ENCODE results near the gene AKAP7. TPM values are rescaled to one million over a fixed set of nuclear protein-coding genes. Genes with fewer than 3 reads are reported as not detected.

Gene AKAP7
- total and polyA plus RNA-seq, 8 donors, result 20.5 to 82.0 (median 25.9) TPM

- no peaks in the 10 kb centered on the region for H3K36me3 ChIP-seq
- H3K27me3 ChIP-seq, result no peaks in the 10 kb centered on the region
- H3K27ac ChIP-seq, result no peak overlapping the region
- H3K9me3 ChIP-seq, result no peaks in the 10 kb centered on the region
- 66 to 85% methylated on average over 1 of the region's 1 CpG for WGBS, 2 donors
- ATAC-seq, result no peak
- intact Hi-C loops (cut with DNase I), result loop anchor here in 2 of 3 donors (5.0 to 10.0 kb wide), 2 partner anchors 228 to 241 kb away; no protein-coding TSS in a partner anchor
- DNase-seq, result no peak
- no peaks in the 10 kb centered on the region for H3K4me1 ChIP-seq
- TF ChIP-seq, protein P1, sequence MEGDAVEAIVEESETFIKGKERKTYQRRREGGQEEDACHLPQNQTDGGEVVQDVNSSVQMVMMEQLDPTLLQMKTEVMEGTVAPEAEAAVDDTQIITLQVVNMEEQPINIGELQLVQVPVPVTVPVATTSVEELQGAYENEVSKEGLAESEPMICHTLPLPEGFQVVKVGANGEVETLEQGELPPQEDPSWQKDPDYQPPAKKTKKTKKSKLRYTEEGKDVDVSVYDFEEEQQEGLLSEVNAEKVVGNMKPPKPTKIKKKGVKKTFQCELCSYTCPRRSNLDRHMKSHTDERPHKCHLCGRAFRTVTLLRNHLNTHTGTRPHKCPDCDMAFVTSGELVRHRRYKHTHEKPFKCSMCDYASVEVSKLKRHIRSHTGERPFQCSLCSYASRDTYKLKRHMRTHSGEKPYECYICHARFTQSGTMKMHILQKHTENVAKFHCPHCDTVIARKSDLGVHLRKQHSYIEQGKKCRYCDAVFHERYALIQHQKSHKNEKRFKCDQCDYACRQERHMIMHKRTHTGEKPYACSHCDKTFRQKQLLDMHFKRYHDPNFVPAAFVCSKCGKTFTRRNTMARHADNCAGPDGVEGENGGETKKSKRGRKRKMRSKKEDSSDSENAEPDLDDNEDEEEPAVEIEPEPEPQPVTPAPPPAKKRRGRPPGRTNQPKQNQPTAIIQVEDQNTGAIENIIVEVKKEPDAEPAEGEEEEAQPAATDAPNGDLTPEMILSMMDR (IDR thresholded peaks at IDR 0.05), result no peak
- H3K4me3 ChIP-seq, result no peak overlapping the region
- no peak for FAIRE-seq
Measured at GRCh38 chr6:131115651-131116050, 19.6 kb upstream of the AKAP7 start.

GRCh38 chr6:131116321-131116720 is 18.9 kb upstream of the AKAP7 start:
- TF ChIP-seq, protein P1 (IDR thresholded peaks at IDR 0.05), result no peak
- Histone ChIP-seq H3K4me3 (no peak overlapping the region), H3K9me3 (no peaks in the 10 kb centered on the region), H3K36me3 (no peaks in the 10 kb centered on the region), H3K27me3 (no peaks in the 10 kb centered on the region), H3K4me1 (no peaks in the 10 kb centered on the region), H3K27ac (no peak overlapping the region)
- FAIRE-seq (no peak), DNase-seq (no peak), ATAC-seq (no peak)
- 42 to 58% methylated on average over 2 of the region's 2 CpGs for WGBS, 2 donors
- intact Hi-C loops (cut with DNase I), result loop anchor here in 2 of 3 donors (5.0 to 10.0 kb wide), 2 partner anchors 229 to 242 kb away; no protein-coding TSS in a partner anchor

DNA sequence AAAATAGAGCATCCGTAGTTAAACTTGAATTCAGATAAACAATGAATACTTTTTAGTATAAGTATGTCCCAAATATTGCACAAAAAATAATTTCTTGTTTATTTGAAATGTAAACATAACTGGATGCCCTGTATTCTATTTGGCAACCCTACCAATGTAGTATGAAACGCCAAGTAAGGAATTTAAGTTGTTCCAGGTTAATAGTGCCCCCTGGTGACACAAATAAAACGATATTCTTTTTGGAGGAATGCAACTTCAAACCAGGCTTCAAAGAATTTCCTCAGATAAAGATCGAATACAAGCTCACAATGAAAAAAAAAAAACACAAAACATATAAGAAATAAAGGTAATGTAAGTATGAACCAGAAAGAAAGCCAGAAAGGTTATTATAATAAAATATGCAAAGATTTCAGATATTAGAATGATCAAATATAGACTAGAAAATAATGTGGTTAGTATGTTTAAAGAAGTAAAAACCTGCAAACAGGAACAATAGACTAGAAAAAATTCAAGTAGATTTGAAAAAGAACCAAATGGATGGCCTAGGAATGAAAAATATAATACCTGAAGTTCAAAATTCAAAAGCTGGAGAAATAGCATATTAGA is 18.4 kb upstream of the AKAP7 start:
- TF ChIP-seq, protein P1 (IDR thresholded peaks at IDR 0.05), result peak; percentile 15 to 31 (median 24)
- FAIRE-seq, result peak; percentile 94
- no peaks in the 10 kb centered on the region for H3K36me3 ChIP-seq
- WGBS, 2 donors, result 18 to 26% methylated on average over 4 of the region's 4 CpGs
- ATAC-seq, result peak in 3 of 4 donors; percentile 76 to 83 (median 83)
- intact Hi-C loops (cut with DNase I), result loop anchor here in 2 of 3 donors (5.0 to 10.0 kb wide), 2 partner anchors 230 to 242 kb away; no protein-coding TSS in a partner anchor
- no peak overlapping the region for H3K27ac ChIP-seq
- H3K9me3 ChIP-seq, result no peaks in the 10 kb centered on the region
- DNase-seq, result no peak
- no peaks in the 10 kb centered on the region for H3K4me1 ChIP-seq
- H3K4me3 ChIP-seq, result no peak overlapping the region
- no peaks in the 10 kb centered on the region for H3K27me3 ChIP-seq

- ATAC-seq, result peak in 1 of 4 donors; percentile 36
- H3K27ac ChIP-seq, result no peak overlapping the region
- H3K9me3 ChIP-seq, result no peaks in the 10 kb centered on the region
- intact Hi-C loops (cut with DNase I), result loop anchor here in 2 of 3 donors (5.0 to 10.0 kb wide), 2 partner anchors 231 to 243 kb away; no protein-coding TSS in a partner anchor
- no peaks in the 10 kb centered on the region for H3K36me3 ChIP-seq
- TF ChIP-seq, protein P1 (IDR thresholded peaks at IDR 0.05), result no peak
- no peak for FAIRE-seq
- H3K27me3 ChIP-seq, result no peaks in the 10 kb centered on the region
- no peak overlapping the region for H3K4me3 ChIP-seq
- WGBS, 2 donors, result 71 to 85% methylated on average over 3 of the region's 3 CpGs
- no peaks in the 10 kb centered on the region for H3K4me1 ChIP-seq
- DNase-seq, result no peak
Measured at GRCh38 chr6:131117878-131118277, 17.4 kb upstream of the AKAP7 start.

- no peaks in the 10 kb centered on the region for H3K27me3 ChIP-seq
- DNase-seq (no peak), ATAC-seq (no peak), FAIRE-seq (no peak)
- no peaks in the 10 kb centered on the region for H3K36me3 ChIP-seq
- TF ChIP-seq, protein P1 (IDR thresholded peaks at IDR 0.05), result no peak
- no peak overlapping the region for H3K27ac ChIP-seq
- intact Hi-C loops (cut with DNase I), result no loop called here
- H3K9me3 ChIP-seq, result no peaks in the 10 kb centered on the region
- no peaks in the 10 kb centered on the region for H3K4me1 ChIP-seq
- WGBS, 2 donors, result 25 to 47% methylated on average over 3 of the region's 3 CpGs
- no peak overlapping the region for H3K4me3 ChIP-seq
Measured at GRCh38 chr6:131122007-131122406, 13.3 kb upstream of the AKAP7 start.
